IMR-90 (cell line): ENCODE measurements around the gene FNDC3A. TPM values are rescaled to one million over a fixed set of nuclear protein-coding genes. Genes with fewer than 3 reads are reported as not detected.

Source experiments
- ATAC-seq: fragments of 200-7000 bp; cut with Tn5 transposase; 2 replicates; pipeline ENCODE4 v1.9.1; 2020; ENCODE audit warnings: low read depth, mild to moderate bottlenecking, moderate library complexity
- BruUV-seq: library from RNA; stranded (reverse); fragments of 400-500 nt; replicated peaks from 2 replicates; lab custom pipeline; 2021; lab: Mats Ljungman, UMichigan
- CTCF ChIA-PET: fragments of 300-600 bp; formaldehyde crosslinking; extraction: SDS; loops from one replicate; lab custom pipeline; 2021; ENCODE audit warnings: antibody characterized with exemption; lab: Yijun Ruan, JAX
- POLR2A ChIA-PET: fragments of 300-600 bp; sonication (Branson Sonifier 250); formaldehyde crosslinking; loops from one replicate; lab custom pipeline; 2022; ENCODE audit warnings: antibody characterized with exemption; ENCODE audit not compliant: unreplicated experiment; lab: Charles Lee
- DNase-seq: peaks from one replicate; pipeline ENCODE4 v3.0.0; 2013
- H2AFZ ChIP-seq: replicated peaks from 2 replicates; pipeline ENCODE3; 2013; ENCODE audit warnings: low read length, mild to moderate bottlenecking; ENCODE audit not compliant: poor library complexity
- H2AK5ac ChIP-seq: 2 replicates; pipeline ENCODE4 v1.6.1; 2013; ENCODE audit warnings: low read depth, low read length, inconsistent platforms
- H2AK9ac ChIP-seq: replicated peaks from 2 replicates; pipeline ENCODE3; 2013; ENCODE audit warnings: mild to moderate bottlenecking, low read depth, low read length, moderate library complexity; ENCODE audit not compliant: poor library complexity
- H2BK120ac ChIP-seq: 2 replicates; pipeline ENCODE4 v1.6.1; 2013; ENCODE audit warnings: low read depth, low read length, inconsistent platforms
- H2BK15ac ChIP-seq: 3 replicates; pipeline ENCODE4 v1.6.1; 2013; ENCODE audit warnings: low read depth, low read length, inconsistent platforms
- H2BK20ac ChIP-seq: 2 replicates; pipeline ENCODE4 v1.6.1; 2013; ENCODE audit warnings: low read depth, mild to moderate bottlenecking, inconsistent platforms, low read length, moderate library complexity
- H2BK5ac ChIP-seq: 2 replicates; pipeline ENCODE4 v1.6.1; 2013; ENCODE audit warnings: mild to moderate bottlenecking, low read depth, low read length, inconsistent platforms; ENCODE audit not compliant: poor library complexity, severe bottlenecking
- H3K14ac ChIP-seq: replicated peaks from 2 replicates; pipeline ENCODE4 v1.6.1; 2013; ENCODE audit warnings: low read depth, low read length, inconsistent platforms
- H3K18ac ChIP-seq: 2 replicates; pipeline ENCODE4 v1.6.1; 2013; ENCODE audit warnings: low read depth, low read length, control low read depth
- H3K23ac ChIP-seq: 2 replicates; pipeline ENCODE4 v1.6.1; 2013; ENCODE audit warnings: low read depth, low read length, inconsistent platforms
- H3K27ac ChIP-seq: 2 replicates; pipeline ENCODE4 v1.5.1; 2013; ENCODE audit warnings: mild to moderate bottlenecking, control low read depth, low read length; ENCODE audit not compliant: insufficient read depth
- H3K27me3 ChIP-seq: 2 replicates; pipeline ENCODE4 v1.6.1; 2013; ENCODE audit warnings: low read length; ENCODE audit not compliant: control insufficient read depth, insufficient read depth
- H3K36me3 ChIP-seq: 2 replicates; pipeline ENCODE4 v1.6.1; 2013; ENCODE audit warnings: low read length, mixed read lengths; ENCODE audit not compliant: control insufficient read depth, insufficient read depth
- H3K4ac ChIP-seq: 2 replicates; pipeline ENCODE4 v1.6.1; 2013; ENCODE audit warnings: low read depth, low read length, inconsistent platforms
- H3K4me1 ChIP-seq: 2 replicates; pipeline ENCODE4 v1.6.1; 2013; ENCODE audit warnings: low read length, mixed read lengths; ENCODE audit not compliant: control insufficient read depth, insufficient read depth
- H3K4me2 ChIP-seq: 2 replicates; pipeline ENCODE4 v1.6.1; 2013; ENCODE audit warnings: low read depth, mild to moderate bottlenecking, control low read depth, low read length, moderate library complexity
- H3K4me3 ChIP-seq: 2 replicates; pipeline ENCODE4 v1.5.1; 2013; ENCODE audit warnings: low read depth, mild to moderate bottlenecking, control low read depth, low read length, moderate library complexity; ENCODE audit not compliant: insufficient read depth
- H3K56ac ChIP-seq: 2 replicates; pipeline ENCODE4 v1.6.1; 2013; ENCODE audit warnings: low read length, inconsistent platforms; ENCODE audit not compliant: insufficient read depth; ENCODE audit errors: extremely low read depth
- H3K79me1 ChIP-seq, 2 experiments: 2 replicates each; pipeline ENCODE4 v1.6.1; 2013; ENCODE audit warnings: low read length in 2 of 2, inconsistent platforms in 1 of 2, low read depth in 1 of 2
- H3K9ac ChIP-seq: 2 replicates; pipeline ENCODE4 v1.6.1; 2013; ENCODE audit warnings: low read depth, low read length, control low read depth
- H3K9me1 ChIP-seq: 2 replicates; pipeline ENCODE4 v1.6.1; 2013; ENCODE audit warnings: low read length, inconsistent platforms; ENCODE audit not compliant: insufficient read depth
- H3K9me3 ChIP-seq: 2 replicates; pipeline ENCODE4 v1.6.1; 2013; ENCODE audit warnings: low read length; ENCODE audit not compliant: control insufficient read depth, insufficient read depth
- H4K20me1 ChIP-seq: 2 replicates; pipeline ENCODE4 v1.6.1; 2013; ENCODE audit warnings: low read length, inconsistent platforms; ENCODE audit not compliant: insufficient read depth
- H4K5ac ChIP-seq: 2 replicates; pipeline ENCODE4 v1.6.1; 2013; ENCODE audit warnings: mild to moderate bottlenecking, low read depth, low read length, control low read depth
- H4K8ac ChIP-seq, 2 experiments: 2 replicates each; pipeline ENCODE4 v1.6.1; 2013; ENCODE audit warnings: low read depth in 2 of 2, low read length in 2 of 2, control low read depth in 1 of 2, inconsistent platforms in 1 of 2
- H4K91ac ChIP-seq: 2 replicates; pipeline ENCODE4 v1.6.1; 2013; ENCODE audit warnings: low read depth, low read length, inconsistent platforms; ENCODE audit not compliant: insufficient read depth
- BHLHE40 ChIP-seq: fragments of 150-350 bp; IDR thresholded peaks from 2 replicates; pipeline ENCODE4 v1.6.1; 2016; ENCODE audit warnings: mild to moderate bottlenecking, low read depth, low read length
- CHD1 ChIP-seq: IDR thresholded peaks from 2 replicates; pipeline ENCODE4 v1.6.1; 2012; ENCODE audit warnings: low read depth, low read length, improper control_type of control experiment
- CTCF ChIP-seq: conservative IDR thresholded peaks from 2 replicates; pipeline ENCODE4 v1.5.1; 2012; ENCODE audit warnings: mild to moderate bottlenecking, low read depth, low read length, improper control_type of control experiment
- FOS ChIP-seq: fragments of 150-350 bp; IDR thresholded peaks from 2 replicates; pipeline ENCODE4 v1.6.1; 2016; ENCODE audit warnings: low read depth, low read length
- MAFK ChIP-seq: IDR thresholded peaks from 2 replicates; pipeline ENCODE4 v1.6.1; 2012; ENCODE audit warnings: low read depth, low read length, improper control_type of control experiment
- NFE2L2 ChIP-seq: fragments of 150-350 bp; IDR thresholded peaks from 2 replicates; pipeline ENCODE4 v1.6.1; 2016; ENCODE audit warnings: low read depth, mild to moderate bottlenecking, low read length
- POLR2A ChIP-seq: IDR thresholded peaks from 2 replicates; pipeline ENCODE4 v1.6.1; 2012; ENCODE audit warnings: mild to moderate bottlenecking, low read depth, low read length
- RCOR1 ChIP-seq: IDR thresholded peaks from 2 replicates; pipeline ENCODE4 v1.6.1; 2012; ENCODE audit warnings: mild to moderate bottlenecking, low read length, improper control_type of control experiment; ENCODE audit not compliant: insufficient replicate concordance
- RFX5 ChIP-seq: IDR thresholded peaks from 2 replicates; pipeline ENCODE4 v1.8.0; 2012; ENCODE audit warnings: low read depth, mild to moderate bottlenecking, low read length, moderate library complexity
- WGBS, 2 experiments: methylation state at CpG; one replicate each; pipeline versions ENCODE4 v1.1.5 to v1.1.7; 2013; ENCODE audit warnings: missing lambda C conversion rate in 2 of 2; ENCODE audit not compliant: insufficient read length in 1 of 2; ENCODE audit errors: extremely low coverage in 2 of 2; 5-methylcytosine and 5-hydroxymethylcytosine counted together
- dilution Hi-C: fragments of 300-500 bp; cut with HindIII; formaldehyde crosslinking; loops from one replicate; pipeline ENCODE4 v1.14.3; 2018; ENCODE audit warnings: low sequenced_read_pairs; ENCODE audit not compliant: unreplicated experiment
- in situ Hi-C: fragments of 300-500 bp; cut with MboI; formaldehyde crosslinking; loops from 3 replicates; pipeline ENCODE4 v1.14.3; 2019; ENCODE audit warnings: low sequenced_read_pairs, inconsistent platforms, mixed read lengths
- intact Hi-C: fragments of 100-400 bp; cut with micrococcal nuclease; formaldehyde crosslinking; loops from 2 replicates; pipeline ENCODE4 v1.10.0; 2022
- polyA plus RNA-seq, 3 experiments: library from polyadenylated mRNA; depleted of rRNA; stranded (reverse); fragments of >200 nt; gene quantifications; 2 replicates each; pipeline ENCODE4 v1.2.3, GENCODE V29; 2012; ENCODE audit warnings: low replicate concordance in 1 of 3
- total RNA-seq: library from RNA; depleted of rRNA; stranded (reverse); fragments of >200 nt; gene quantifications from 2 replicates; pipeline ENCODE4 v1.2.3, GENCODE V29; 2012

FNDC3A gene
- total and polyA plus RNA-seq, 2 of the 4 experiments (the other 2 are of a cell fraction) = 29.2 to 60.4 TPM

GRCh38 chr13:49241296-49241695, 265.6 kb downstream of the FNDC3A start:
- H3K27ac ChIP-seq = no peak overlapping the region
- no peak overlapping the region for H2AFZ ChIP-seq
- no peak overlapping the region for H4K5ac ChIP-seq
- H2BK5ac ChIP-seq = no peak overlapping the region
- H3K4me2 ChIP-seq = no peak overlapping the region
- H3K9ac ChIP-seq = no peak overlapping the region
- intact Hi-C loops = loop anchor here (2.0 kb wide), 2 partner anchors 40 to 366 kb away; no protein-coding TSS in a partner anchor
- 89% methylated on average over 4 of the region's 7 CpGs; no CpG with 5 or more reads in 1 of the 2 experiments for WGBS, 2 experiments
- DNase-seq = no peak
- H3K56ac ChIP-seq = no peak overlapping the region
- no peak overlapping the region for H4K8ac ChIP-seq
- no peak overlapping the region for H2AK9ac ChIP-seq
- H3K79me1 ChIP-seq = no peaks in the 10 kb centered on the region
- no peaks in the 10 kb centered on the region for H3K36me3 ChIP-seq
- H2AK5ac ChIP-seq = no peak overlapping the region
- H3K9me3 ChIP-seq = peaks cover 5% of the 10 kb centered on the region; the same call in 1 of the 2 replicates
- TF ChIP-seq CHD1 = no peak
- no peak for TF ChIP-seq CTCF
- TF ChIP-seq BHLHE40 = no peak
- TF ChIP-seq POLR2A = no peak
- no peak for TF ChIP-seq RCOR1
- TF ChIP-seq FOS = no peak
- TF ChIP-seq MAFK = no peak
- no peak for TF ChIP-seq NFE2L2
- no peak for TF ChIP-seq RFX5
- no peak overlapping the region for H3K18ac ChIP-seq
- ATAC-seq = no peak
- H4K20me1 ChIP-seq = no peaks in the 10 kb centered on the region
- dilution Hi-C loops = no loop called here
- no peak overlapping the region for H3K14ac ChIP-seq
- H3K23ac ChIP-seq = no peak overlapping the region
- ChIA-PET CTCF (no interaction called here), POLR2A (no interaction called here)
- no peak overlapping the region for H2BK120ac ChIP-seq
- no peak overlapping the region for H2BK15ac ChIP-seq
- BruUV-seq = no TSS peak
- no peaks in the 10 kb centered on the region for H3K4me1 ChIP-seq
- in situ Hi-C loops = no loop called here
- H2BK20ac ChIP-seq = no peak overlapping the region
- H3K9me1 ChIP-seq = no peaks in the 10 kb centered on the region
- no peak overlapping the region for H3K4ac ChIP-seq
- no peak overlapping the region for H4K91ac ChIP-seq
- H3K27me3 ChIP-seq = no peaks in the 10 kb centered on the region; the same call in 1 of the 2 replicates
- no peak overlapping the region for H3K4me3 ChIP-seq
